ENCODE data around the gene DSCAML1.

Gene DSCAML1

DNA sequence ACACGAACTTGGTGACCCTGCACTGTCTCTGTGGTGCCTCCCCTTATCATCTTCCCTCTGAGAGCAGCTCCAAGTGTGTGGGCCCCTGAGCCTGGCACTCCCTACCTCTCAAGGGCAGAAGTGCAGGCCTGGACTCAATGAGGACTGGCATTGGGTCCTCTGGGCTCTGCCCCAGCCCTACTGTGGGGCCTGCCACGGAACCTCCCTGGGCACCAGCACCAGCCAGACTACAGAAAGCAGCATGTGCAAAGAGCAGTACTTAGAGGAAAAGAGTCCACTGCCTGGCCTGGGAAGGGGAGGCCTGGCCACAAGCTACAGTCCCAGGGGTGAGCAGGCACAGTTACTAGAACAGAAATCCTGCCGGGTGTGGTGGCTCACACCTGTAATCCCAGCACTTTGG, 222.5 kb downstream of the DSCAML1 start:
- Histone ChIP-seq H3K9me3 (ENCODE audit: low read length) (no peaks in the 10 kb centered on the region), H3K4me2 (ENCODE audit: low read length) (no peak overlapping the region), H3K79me2 (ENCODE audit: insufficient read depth, low read length) (no peaks in the 10 kb centered on the region), H3K9ac (ENCODE audit: low read length) (no peak overlapping the region), H3K4me3 (ENCODE audit: low read depth, low read length, poor library complexity, severe bottlenecking) (no peak overlapping the region), H4K20me1 (ENCODE audit: insufficient read depth, low read length) (no peaks in the 10 kb centered on the region), H3K9me2 (ENCODE audit: low read depth, low read length) (no peaks in the 10 kb centered on the region), H3K27ac (ENCODE audit: low read depth, low read length, poor library complexity, severe bottlenecking) (no peak overlapping the region), H3K36me3 (ENCODE audit: insufficient read depth, low read length) (no peaks in the 10 kb centered on the region), H3K4me1 (ENCODE audit: insufficient read depth, low read length, severe bottlenecking) (no peaks in the 10 kb centered on the region), H3F3A (ENCODE audit: insufficient read depth, low read length) (no peaks in the 10 kb centered on the region), H3K27me3 (ENCODE audit: insufficient read depth, low read length) (no peaks in the 10 kb centered on the region), H2AFZ (ENCODE audit: low read length) (no peak overlapping the region)
- no peak for TF ChIP-seq EZH2 (IDR thresholded peaks at IDR 0.05; ENCODE audit: borderline replicate concordance, low read length)
- TF ChIP-seq, protein P1, sequence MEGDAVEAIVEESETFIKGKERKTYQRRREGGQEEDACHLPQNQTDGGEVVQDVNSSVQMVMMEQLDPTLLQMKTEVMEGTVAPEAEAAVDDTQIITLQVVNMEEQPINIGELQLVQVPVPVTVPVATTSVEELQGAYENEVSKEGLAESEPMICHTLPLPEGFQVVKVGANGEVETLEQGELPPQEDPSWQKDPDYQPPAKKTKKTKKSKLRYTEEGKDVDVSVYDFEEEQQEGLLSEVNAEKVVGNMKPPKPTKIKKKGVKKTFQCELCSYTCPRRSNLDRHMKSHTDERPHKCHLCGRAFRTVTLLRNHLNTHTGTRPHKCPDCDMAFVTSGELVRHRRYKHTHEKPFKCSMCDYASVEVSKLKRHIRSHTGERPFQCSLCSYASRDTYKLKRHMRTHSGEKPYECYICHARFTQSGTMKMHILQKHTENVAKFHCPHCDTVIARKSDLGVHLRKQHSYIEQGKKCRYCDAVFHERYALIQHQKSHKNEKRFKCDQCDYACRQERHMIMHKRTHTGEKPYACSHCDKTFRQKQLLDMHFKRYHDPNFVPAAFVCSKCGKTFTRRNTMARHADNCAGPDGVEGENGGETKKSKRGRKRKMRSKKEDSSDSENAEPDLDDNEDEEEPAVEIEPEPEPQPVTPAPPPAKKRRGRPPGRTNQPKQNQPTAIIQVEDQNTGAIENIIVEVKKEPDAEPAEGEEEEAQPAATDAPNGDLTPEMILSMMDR (IDR thresholded peaks at IDR 0.05; ENCODE audit: low read length): no peak

DNA sequence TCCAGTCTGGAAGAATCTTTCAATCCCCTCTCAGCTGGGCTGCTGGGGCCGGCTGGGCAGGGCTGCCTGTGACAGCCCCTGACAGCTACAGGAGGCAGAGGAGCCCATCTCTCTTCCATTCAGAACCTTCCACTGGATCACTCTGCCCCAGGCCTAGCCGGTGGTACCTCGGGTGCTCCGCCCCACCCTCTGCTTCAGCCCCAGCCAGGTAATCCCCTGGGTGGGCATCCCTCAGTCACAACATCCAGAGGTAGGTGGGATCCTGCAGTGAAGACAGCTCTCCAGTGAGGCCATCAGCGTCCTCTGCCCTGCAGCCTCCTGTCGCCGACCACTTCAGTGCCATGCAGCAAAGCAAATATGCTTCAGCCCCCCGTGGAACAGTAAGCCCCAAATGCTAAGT, 223.7 kb downstream of the DSCAML1 start:
- no peak for TF ChIP-seq EZH2 (IDR thresholded peaks at IDR 0.05; ENCODE audit: borderline replicate concordance, low read length)
- TF ChIP-seq, protein P1 (IDR thresholded peaks at IDR 0.05; ENCODE audit: low read length): no peak
- no peaks in the 10 kb centered on the region for H3K27me3 ChIP-seq (ENCODE audit: insufficient read depth, low read length)
- H3K9me3 ChIP-seq (ENCODE audit: low read length): no peaks in the 10 kb centered on the region
- H3K9ac ChIP-seq (ENCODE audit: low read length): no peak overlapping the region
- H3K4me2 ChIP-seq (ENCODE audit: low read length): no peak overlapping the region
- no peaks in the 10 kb centered on the region for H3F3A ChIP-seq (ENCODE audit: insufficient read depth, low read length)
- no peak overlapping the region for H3K27ac ChIP-seq (ENCODE audit: low read depth, low read length, poor library complexity, severe bottlenecking)
- H3K36me3 ChIP-seq (ENCODE audit: insufficient read depth, low read length): no peaks in the 10 kb centered on the region
- H3K4me3 ChIP-seq (ENCODE audit: low read depth, low read length, poor library complexity, severe bottlenecking): no peak overlapping the region
- no peaks in the 10 kb centered on the region for H3K79me2 ChIP-seq (ENCODE audit: insufficient read depth, low read length)
- no peaks in the 10 kb centered on the region for H4K20me1 ChIP-seq (ENCODE audit: insufficient read depth, low read length)
- no peak overlapping the region for H2AFZ ChIP-seq (ENCODE audit: low read length)
- no peaks in the 10 kb centered on the region for H3K4me1 ChIP-seq (ENCODE audit: insufficient read depth, low read length, severe bottlenecking)
- no peaks in the 10 kb centered on the region for H3K9me2 ChIP-seq (ENCODE audit: low read depth, low read length)

DNA sequence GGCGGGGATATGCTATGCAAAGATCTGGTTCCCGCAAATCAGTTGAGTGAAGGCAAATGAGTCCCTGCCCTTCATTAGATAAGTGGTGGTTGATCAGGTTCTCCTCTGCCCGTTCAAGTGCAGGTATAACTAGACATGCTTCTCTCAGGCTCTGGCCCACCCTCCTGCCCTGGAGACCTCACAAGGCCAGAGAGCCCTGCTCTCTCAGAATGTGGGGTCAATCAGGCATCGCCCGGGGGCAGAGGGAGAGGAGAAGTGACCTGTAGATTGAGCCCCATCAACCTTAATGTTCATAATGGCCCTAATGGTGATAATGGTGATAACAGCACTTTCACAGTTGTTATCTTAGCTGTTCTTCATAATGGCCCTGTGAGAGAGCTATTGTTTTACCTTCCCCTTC, 224.3 kb downstream of the DSCAML1 start:
- Histone ChIP-seq H3K4me3 (ENCODE audit: low read depth, low read length, poor library complexity, severe bottlenecking) (no peak overlapping the region), H3K9me2 (ENCODE audit: low read depth, low read length) (no peaks in the 10 kb centered on the region), H3K27me3 (ENCODE audit: insufficient read depth, low read length) (no peaks in the 10 kb centered on the region), H3F3A (ENCODE audit: insufficient read depth, low read length) (no peaks in the 10 kb centered on the region), H2AFZ (ENCODE audit: low read length) (no peak overlapping the region), H3K4me2 (ENCODE audit: low read length) (no peak overlapping the region), H3K4me1 (ENCODE audit: insufficient read depth, low read length, severe bottlenecking) (no peaks in the 10 kb centered on the region), H3K27ac (ENCODE audit: low read depth, low read length, poor library complexity, severe bottlenecking) (no peak overlapping the region), H3K36me3 (ENCODE audit: insufficient read depth, low read length) (no peaks in the 10 kb centered on the region), H3K9ac (ENCODE audit: low read length) (no peak overlapping the region), H4K20me1 (ENCODE audit: insufficient read depth, low read length) (no peaks in the 10 kb centered on the region), H3K79me2 (ENCODE audit: insufficient read depth, low read length) (no peaks in the 10 kb centered on the region), H3K9me3 (ENCODE audit: low read length) (no peaks in the 10 kb centered on the region)
- TF ChIP-seq, protein P1 (IDR thresholded peaks at IDR 0.05; ENCODE audit: low read length): no peak
- TF ChIP-seq EZH2 (IDR thresholded peaks at IDR 0.05; ENCODE audit: borderline replicate concordance, low read length): no peak

Measured in OCI-LY1 (cell line).